ENCODE data around the gene ACER3.
"Not testable (repeated sequence)": the region's sequence is repeated elsewhere in the genome, so short reads cannot be mapped to it uniquely, and the experiment has no call there.

ACER3 gene

GRCh38 chr11:76860539-76861475, at the start of gene ACER3:
Gene ACER3 (plus strand): TSS chr11:76860918. CDS start chr11:76860977, 59 bp downstream.
- DNase-seq (ENCODE audit: extremely low spot score, insufficient read length, low read depth) (peak; percentile 99), FAIRE-seq (peak; percentile 80)

- DNase-seq (ENCODE audit: extremely low spot score, insufficient read length, low read depth) (no peak), FAIRE-seq (no peak)
Observed at GRCh38 chr11:76811259-76811658, 49.5 kb upstream of the ACER3 start.

GRCh38 chr11:76814414-76814813, 46.3 kb upstream of the ACER3 start:
- DNase-seq (ENCODE audit: extremely low spot score, insufficient read length, low read depth) (no peak), FAIRE-seq (no peak)

GRCh38 chr11:76815678-76816077, 45.0 kb upstream of the ACER3 start:
- not testable (repeated sequence) for DNase-seq (ENCODE audit: extremely low spot score, insufficient read length, low read depth); FAIRE-seq

GRCh38 chr11:76820184-76820566, 40.5 kb upstream of the ACER3 start:
- DNase-seq (ENCODE audit: extremely low spot score, insufficient read length, low read depth) (no peak), FAIRE-seq (no peak)

- DNase-seq (ENCODE audit: extremely low spot score, insufficient read length, low read depth); FAIRE-seq: not testable (repeated sequence)
Observed at GRCh38 chr11:76821396-76821795, 39.3 kb upstream of the ACER3 start.

- FAIRE-seq, result no peak
- no peak for DNase-seq (ENCODE audit: extremely low spot score, insufficient read length, low read depth)
Observed at GRCh38 chr11:76822406-76822805, 38.3 kb upstream of the ACER3 start.

- FAIRE-seq (no peak), DNase-seq (ENCODE audit: extremely low spot score, insufficient read length, low read depth) (no peak)
Observed at GRCh38 chr11:76823481-76824028, 37.2 kb upstream of the ACER3 start.

GRCh38 chr11:76824083-76824939, 36.4 kb upstream of the ACER3 start:
- FAIRE-seq (no peak), DNase-seq (ENCODE audit: extremely low spot score, insufficient read length, low read depth) (no peak)

GRCh38 chr11:76824980-76825725, 35.6 kb upstream of the ACER3 start:
- DNase-seq (ENCODE audit: extremely low spot score, insufficient read length, low read depth) (no peak), FAIRE-seq (no peak)

GRCh38 chr11:76825726-76826396, 34.9 kb upstream of the ACER3 start:
- DNase-seq (ENCODE audit: extremely low spot score, insufficient read length, low read depth) (no peak), FAIRE-seq (no peak)

GRCh38 chr11:76826508-76826907, 34.2 kb upstream of the ACER3 start:
- FAIRE-seq; DNase-seq (ENCODE audit: extremely low spot score, insufficient read length, low read depth): not testable (repeated sequence)

- FAIRE-seq, result not testable (repeated sequence)
Observed at GRCh38 chr11:76827005-76827404, 33.7 kb upstream of the ACER3 start.

GRCh38 chr11:76830639-76831327, 29.9 kb upstream of the ACER3 start:
- FAIRE-seq (no peak), DNase-seq (ENCODE audit: extremely low spot score, insufficient read length, low read depth) (no peak)

More at GRCh38 chr11:76827005-76827404, 33.7 kb upstream of the ACER3 start:
- not testable (repeated sequence) for DNase-seq (ENCODE audit: extremely low spot score, insufficient read length, low read depth)

- FAIRE-seq (no peak), DNase-seq (ENCODE audit: extremely low spot score, insufficient read length, low read depth) (no peak)
Observed at GRCh38 chr11:76831686-76832310, 28.9 kb upstream of the ACER3 start.

GRCh38 chr11:76832361-76832760, 28.4 kb upstream of the ACER3 start:
- FAIRE-seq, result no peak
- DNase-seq (ENCODE audit: extremely low spot score, insufficient read length, low read depth), result no peak

- FAIRE-seq (no peak), DNase-seq (ENCODE audit: extremely low spot score, insufficient read length, low read depth) (no peak)
Observed at GRCh38 chr11:76834151-76834550, 26.6 kb upstream of the ACER3 start.

GRCh38 chr11:76835036-76835435, 25.7 kb upstream of the ACER3 start:
- FAIRE-seq, result no peak

More at GRCh38 chr11:76835036-76835435, 25.7 kb upstream of the ACER3 start:
- no peak for DNase-seq (ENCODE audit: extremely low spot score, insufficient read length, low read depth)
